HG03565 (cell line): ENCODE results near the gene ALOXE3.
A peak's percentile ranks its signal among the peaks of the same experiment; 100 is the strongest.

Experiments
- ATAC-seq: cut with Tn5 transposase; IDR thresholded peaks from one replicate; pipeline ENCODE4 v1.9.1; 2021; ENCODE audit warnings: mild to moderate bottlenecking, moderate library complexity; ENCODE audit not compliant: unreplicated experiment

The ALOXE3 gene

DNA sequence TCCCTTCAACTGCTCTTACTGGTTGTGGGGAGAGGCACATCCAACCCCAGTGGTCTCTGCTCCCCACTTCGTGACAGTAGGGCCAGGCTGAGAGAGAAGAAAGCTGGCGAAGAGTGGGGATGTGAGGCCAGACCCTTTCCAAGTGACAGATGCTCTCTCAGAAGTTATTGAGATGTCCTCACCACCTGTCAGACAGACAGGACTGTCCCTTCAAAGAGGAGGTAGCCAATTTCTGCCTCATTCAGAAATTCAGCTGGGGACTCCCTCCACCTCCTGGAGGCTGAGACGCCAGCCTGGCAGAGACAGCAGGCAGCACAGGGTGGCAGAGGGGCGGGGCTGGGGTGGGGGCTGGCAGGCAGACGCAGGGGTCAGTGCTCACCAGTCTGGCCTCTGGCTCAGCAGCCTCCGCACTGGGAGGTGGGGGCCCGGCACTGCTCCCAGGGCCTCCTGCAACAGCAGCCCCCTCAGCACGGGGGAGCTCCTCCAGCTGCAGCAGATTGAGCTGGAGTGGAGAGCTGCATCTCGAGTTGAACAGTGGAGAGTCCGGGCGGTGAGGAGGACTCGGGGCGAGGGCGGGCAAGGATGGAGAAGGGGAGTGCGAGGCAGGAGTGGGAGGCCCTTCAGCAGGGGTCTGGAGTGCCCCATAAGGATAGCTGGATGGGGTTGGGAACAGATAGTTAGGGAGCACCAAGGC is 24.7 kb upstream of the ALOXE3 start:
- no peak for ATAC-seq

DNA sequence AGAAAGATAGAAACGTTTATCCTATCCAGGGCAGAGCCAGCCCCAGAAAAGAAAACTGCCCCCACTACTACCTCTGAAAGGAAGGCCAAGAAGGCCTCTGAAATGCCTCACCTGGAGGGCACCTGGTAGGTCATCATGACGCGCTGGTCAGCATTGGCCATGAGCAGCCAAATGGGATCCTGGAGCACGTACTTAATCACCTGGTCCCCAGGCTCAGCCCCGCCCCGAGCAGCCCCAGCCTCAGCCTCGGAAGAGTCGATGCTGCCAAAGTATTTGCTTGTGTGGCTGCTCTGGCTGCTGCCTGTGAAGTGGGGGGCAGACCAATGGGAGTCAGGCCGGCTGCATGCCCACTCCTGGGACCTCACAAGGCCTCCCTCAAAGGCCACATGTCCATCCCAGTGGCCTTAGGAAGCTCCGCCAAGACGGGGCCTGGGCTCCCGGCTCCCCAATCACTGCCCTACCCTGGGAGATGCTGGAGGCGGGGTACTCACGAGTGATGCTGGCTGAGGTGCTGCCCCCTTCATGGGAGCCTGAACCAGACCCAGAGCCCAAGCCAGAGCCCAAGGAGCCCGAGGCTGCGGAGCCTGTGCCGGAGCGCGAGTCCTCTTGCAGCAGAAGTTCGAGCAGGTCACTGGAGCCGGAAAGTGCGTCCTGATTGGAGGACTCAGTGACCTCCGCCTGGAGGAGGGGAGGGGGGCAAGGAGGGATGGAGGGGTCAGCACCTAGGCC is 24.0 kb upstream of the ALOXE3 start:
- ATAC-seq, result no peak

DNA sequence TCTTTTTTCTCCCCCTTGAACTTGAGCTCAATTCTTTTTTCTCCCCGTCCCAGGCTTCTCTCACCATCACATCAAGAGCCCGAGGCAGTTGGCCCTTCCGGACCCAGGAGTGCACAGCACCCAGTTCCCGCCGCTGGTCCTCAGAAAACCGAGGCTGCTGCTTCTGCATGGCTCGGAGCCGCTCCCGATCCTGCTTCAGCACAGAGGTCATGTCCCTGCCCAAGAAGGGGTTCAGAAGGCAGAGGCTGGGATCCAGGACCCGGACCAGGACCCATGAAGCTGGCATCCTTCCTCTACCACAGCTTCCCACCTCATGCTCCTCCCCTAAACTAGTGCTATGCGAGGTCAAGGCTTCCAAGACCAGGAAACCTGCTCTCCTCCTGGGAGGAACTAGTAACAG is 23.4 kb upstream of the ALOXE3 start:
- ATAC-seq, result no peak

DNA sequence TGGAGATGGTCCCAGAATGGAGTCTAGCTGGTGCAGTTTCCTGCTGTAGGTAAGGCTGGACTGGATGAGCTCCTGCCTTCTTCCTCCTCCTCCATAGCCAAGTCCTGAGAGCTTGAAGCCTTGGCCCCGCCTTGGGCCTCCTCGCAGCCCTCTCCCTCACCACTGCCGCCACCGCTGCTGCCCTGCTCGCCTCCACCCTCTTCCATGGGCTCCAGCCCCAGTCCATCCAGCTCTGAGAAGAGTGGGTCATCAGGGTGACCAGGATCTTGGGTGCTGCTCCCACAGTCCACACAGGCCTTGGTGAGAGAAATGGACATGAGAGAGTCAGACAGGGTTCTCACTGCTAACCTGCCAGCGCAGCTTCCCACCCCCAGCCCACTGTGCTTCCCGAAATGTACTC is 22.7 kb upstream of the ALOXE3 start:
- no peak for ATAC-seq

DNA sequence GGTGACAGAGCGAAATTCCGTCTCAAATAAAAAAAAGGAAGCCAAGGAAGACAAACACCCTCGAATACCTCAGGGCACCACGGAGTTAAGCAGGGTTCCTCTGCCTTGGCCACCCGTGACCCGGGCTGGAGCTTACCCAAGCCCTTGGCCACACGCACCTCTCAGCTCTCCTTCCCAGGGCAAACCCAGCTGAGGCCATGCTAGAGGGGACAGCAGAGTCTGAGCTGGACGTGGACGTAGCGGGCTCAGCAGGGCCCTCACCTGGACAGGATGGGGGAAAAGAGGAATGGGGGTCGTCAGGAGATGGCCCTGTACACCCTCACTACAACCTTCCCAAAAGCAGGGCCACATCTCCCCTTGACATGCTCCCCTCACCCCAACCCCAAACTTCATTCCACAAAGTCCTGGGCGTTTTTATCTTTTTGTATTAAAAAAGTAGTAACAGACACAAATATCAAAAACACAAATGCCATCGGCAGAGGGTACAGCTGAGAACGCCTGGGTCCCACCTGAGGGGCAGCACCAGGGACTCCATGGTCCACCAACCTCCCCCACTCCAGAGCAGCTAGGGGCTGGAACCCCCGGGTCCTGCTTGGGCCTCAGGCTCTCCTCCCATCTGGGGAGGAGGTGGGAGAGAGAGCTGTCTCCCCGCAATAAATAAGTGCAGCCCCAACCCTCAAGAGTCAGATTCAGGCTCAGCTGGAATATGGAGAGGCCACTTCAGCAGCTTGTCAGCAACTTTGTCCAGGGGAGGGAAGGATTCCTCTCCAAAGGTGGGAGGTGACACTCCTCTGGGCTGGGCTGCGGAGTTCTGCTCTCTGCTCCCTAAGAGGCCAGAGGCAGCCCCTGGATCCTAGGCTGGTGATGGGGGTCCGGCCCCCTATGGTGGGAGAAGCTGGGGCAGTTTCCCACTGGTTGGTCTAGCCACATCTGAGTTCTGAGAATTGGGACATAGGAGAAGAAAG is 22.0 kb upstream of the ALOXE3 start:
- no peak for ATAC-seq

DNA sequence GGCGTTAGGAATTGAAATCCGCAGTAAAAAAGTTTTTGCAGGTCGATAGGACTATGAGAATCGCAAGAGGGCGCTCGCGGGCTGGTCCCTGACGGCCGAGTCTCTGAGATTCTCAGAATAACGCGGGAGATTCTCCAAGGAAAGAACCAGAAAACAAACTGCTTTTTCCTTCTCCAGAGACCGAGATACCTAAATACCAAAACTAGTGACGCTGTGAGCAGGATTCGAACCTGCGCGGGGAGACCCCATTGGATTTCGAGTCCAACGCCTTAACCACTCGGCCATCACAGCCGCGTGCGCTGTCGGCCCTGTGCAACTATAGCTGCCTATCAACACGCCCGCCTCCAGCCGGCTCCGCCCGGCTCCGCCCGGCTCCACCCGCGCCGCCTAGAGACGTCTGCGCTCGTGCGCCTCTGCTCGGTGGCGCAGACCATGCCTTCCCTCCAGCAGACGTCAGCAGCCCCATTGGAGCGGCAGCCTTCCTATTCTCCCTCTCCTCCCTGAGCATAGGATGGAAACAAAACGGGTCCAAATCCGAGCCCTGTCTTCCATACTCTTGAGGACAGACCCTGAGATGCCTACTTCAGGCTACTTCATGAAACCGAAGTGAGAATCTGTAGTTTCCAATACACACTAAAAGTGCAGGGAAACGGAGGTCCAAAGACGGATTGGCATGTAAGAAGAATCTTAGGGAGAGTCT is 20.5 kb upstream of the ALOXE3 start:
- peak; percentile 59 for ATAC-seq

DNA sequence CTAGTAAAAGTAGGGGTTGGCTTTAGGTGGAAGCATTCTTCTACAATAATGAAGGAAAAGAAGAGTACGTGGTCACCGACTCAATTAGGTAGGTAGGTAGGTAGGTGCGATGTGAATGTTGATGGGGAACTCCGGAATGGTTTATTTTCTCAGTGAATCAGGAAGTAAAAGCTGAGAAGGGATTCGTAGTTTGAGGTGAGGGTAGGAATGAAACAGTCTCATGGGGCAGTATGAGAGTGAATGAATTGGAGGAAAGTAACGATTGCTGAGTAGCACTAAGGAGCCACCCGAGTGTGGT is 20.0 kb upstream of the ALOXE3 start:
- ATAC-seq, result no peak

DNA sequence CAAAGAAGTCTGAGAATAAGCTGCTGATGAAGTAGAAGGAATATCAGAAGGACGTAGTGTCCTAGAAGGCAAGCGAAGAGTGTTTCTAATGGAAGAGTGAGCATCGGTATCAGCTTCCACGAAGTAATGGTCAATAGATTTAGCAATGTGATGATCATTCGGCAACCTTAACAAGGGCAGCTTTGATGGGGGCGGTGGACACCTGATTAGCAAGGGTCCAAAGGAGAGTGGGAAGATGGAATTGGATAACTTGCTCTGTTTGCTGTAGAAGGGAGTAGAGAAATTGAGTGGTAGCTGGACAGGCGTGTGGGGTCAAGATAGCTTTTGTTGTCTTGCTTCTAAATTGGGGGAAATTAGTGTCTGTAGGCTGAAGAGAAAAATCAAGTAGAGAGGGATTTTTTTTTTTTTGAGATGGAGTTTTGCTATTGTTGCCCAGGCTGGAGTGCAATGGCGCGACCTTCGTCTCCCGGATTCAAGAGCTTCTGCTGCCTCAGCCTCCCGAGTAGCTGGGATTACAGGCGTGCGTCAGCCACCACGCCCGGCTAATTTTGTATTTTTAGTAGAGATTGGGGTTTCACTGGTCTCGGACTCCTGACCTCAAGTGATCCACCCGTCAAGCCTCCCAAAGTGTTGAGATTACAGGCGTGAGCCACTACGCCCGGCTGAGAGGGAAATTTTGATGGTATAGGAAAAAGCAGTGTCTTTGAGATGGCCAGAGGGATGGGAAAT is 19.5 kb upstream of the ALOXE3 start:
- ATAC-seq, result no peak

DNA sequence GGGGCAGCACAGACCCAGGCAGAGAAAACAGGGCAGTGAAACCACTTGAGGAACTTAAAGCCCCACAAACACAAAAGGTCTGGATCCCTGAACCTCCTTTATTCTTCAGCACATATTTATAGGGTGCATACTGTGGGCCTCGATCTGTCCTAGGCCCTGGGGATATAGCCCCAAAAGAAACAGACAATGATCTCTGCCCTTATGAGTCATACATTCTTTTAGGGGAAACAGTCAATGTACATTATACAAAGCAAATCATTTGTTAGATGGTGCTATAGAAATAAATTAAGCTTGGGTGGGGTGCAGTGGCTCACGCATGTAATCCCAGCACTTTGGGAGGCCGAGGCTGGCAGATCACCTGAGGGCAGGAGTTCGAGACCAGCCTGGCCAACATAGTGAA is 15.6 kb upstream of the ALOXE3 start:
- no peak for ATAC-seq

DNA sequence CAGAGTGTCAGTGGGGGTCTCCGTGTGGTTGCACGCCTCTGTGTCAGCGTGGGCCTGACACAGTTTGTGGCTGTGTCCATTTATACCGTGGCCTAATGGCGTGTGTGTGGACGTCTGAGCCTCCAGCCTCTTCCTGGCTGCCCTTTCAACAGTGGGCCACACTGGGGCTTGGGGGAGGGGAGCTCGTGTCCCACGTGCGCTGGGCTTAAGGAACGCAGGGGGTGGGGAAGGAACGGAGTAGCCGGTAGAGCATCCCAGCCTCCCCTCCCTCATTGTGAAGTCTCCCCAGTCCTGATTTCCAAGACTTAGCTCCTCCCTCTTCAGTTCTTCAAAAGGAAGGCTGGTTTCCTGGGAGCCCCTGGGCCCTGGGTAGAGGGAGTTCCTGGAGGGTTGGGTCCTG is 15.1 kb upstream of the ALOXE3 start:
- ATAC-seq, result no peak

DNA sequence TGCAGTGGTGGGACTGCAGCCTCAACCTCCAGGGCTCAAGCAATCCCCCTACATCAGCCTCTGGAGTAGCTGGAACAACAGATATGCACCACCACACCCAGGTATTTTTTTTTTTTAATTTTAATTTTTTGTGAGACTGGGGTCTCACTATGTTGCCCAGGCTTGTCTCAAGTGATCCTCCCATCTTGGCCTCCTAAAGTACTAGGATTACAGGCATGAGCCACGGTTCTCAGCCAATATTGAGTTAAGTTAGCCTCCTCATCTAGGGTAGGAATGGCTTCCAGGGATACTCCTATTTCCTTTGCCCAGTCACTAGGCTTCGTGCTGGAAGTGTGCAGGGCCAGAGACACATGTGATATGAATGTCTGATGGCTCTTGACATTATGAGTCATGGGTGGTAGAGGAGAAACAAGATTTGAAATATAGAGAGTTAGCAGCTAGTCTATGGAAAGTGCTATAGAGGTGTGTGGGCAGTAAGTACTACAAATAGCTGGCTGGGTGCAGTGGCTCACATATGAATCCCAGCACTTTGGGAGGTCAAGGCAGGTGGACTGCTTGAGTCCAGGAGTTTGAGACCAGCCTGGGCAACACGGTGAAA is 13.6 kb upstream of the ALOXE3 start:
- ATAC-seq, result no peak

DNA sequence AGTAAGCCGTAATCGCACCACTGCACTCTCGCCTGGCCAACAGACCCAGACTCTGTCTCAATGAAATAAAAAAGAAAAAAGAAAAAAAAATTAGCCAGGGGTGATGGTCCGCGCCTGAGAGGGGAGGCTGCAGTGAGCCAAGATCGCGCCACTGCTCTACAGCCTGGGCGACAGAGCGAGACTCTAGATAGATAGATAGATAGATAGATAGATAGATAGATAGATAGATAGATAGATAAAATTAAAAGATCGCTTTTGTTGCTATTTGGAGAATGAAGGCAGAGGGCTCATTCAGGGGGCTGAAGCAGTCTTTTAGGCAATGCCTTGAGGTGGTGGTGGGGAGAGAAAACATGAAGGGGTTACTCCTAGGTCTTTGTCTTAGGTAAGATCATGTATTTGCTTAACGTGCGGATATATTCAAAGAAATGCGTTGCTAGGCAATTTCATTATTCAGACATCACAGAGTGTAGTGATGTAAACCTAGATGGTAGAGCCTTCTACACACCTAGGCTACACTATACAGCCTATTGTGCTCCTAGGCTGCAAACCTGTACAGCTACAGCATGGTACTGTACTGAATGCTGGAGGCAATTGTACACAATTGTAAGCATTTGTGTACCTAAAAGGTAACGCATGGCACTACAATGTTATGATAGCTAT is 9.9 kb upstream of the ALOXE3 start:
- ATAC-seq, result no peak

DNA sequence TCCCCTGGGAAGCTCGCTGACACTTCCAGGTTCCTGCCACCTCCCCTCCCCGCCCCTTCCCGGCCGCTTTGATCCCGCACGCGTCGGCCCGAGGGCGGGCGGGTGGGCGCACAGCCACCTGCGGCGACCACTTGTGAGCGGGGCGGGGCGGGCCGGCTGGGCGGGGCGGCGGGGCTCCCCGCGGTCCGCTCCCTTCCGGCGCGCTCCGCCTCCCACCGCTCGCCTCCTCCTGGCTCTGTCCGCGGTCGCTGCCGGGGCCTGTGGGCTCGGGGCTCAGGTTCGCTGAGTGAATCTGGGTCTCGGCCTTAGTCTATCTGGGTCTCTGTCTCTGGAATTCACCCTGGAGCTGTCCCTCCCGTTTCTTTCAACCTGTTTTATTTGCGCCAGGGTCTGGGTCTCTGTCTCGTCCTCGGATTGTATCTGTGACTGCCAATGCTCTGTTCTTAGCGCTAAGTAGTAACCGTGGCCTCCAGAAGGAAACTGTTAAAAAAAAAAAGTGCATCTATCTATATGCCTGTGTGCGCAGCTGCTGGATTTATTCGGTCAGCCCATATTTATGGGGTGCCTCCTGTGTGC is 8.3 kb upstream of the ALOXE3 start:
- ATAC-seq, result no peak

DNA sequence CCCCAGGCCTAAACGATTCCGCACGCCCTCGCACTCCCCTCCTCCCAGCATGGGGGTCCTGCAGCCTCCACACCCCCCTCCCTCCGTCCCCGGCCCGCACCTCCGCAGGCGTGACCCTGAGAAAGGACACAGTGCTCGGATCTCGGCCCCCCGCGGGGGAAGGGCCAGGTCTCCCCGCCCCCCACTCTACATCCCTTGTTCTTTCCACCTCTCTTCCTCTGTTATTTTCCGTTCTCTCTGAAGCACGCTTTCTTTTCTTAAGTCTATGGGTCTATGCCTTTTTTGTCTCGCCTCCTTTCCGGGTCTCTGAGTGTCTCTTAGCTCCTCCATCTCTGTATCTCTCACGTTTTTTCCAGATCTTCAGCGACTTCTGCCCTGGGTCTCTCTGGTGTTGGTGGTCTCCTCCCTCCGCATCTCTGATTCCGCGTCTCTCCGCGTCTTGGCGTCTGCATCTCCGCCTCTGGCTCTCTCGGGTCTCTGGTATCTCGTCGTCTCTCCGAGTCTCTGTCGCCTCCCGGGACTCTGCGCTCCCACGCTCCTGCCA is 7.7 kb upstream of the ALOXE3 start:
- no peak for ATAC-seq

DNA sequence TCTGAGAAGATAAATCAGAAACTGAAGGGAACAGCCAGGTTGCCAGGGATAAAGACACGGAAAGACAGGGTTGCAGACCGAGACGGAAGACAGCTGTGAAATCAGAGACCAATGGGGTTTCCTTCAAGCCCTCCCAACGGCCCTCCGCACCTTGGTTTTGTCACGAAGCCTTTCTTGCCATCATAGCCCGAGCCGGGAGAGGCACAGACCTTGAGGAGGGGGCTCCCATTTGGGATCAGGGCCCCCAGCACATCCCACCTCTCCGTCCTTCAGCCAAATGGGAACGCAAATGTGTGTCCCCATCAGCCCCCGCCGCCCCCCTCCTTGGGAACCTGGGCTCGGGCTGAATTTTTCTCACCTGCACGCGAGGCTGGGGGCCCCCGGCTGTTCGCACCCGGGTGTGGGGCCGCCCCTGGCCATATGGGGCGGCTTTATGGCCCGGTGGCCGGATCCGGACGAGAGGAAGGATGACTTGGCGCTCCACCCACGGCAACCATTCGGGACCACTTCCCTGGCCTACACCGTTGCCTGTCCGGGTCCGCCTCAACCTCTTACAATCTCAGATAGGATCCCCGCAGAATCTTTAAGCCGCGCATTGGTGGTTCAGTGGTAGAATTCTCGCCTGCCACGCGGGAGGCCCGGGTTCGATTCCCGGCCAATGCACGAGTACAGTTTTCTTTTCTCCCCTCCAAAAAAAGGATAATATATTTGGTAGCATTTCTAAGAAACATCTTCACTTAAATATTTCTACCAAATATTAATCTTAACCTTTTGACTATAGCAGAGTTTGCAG is 7.0 kb upstream of the ALOXE3 start:
- ATAC-seq, result no peak

DNA sequence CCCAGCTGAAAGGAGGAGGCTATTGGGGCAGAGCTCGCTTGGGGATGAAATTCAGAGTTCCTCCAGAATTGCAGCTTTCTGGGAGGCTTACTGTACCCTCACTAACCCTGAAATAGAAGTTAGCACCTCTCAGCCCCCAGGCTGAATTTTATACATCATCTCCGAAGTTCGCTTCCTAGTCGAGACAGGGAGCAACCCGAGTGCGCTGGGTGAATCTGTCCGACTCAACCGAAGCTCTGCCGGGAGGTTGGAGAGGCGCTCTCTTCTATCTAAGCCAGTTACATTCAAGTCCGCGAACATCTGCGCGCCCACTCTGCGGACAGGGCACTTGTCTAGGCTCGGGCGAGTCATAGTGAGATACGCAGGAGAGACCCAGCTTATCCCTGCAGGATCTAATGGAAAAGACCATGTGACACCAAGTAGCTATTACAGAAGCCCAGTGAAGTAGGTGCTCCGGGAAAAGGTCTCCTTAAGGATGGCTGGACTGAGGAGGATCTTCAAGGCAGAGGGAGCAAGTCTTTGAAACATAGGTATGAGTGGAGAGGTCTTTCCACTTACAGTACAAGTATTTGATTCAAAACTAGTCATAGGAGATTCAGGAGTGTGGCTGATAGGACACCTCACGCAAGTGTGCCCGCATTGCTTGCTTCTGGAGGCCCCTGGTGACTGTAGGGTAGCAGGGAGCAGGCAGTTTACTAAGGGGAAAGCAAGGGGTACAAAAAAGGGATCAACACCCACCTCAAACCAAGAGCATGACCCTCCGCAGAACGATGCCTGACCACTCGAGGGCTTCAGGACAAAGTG is 6.2 kb upstream of the ALOXE3 start:
- no peak for ATAC-seq

DNA sequence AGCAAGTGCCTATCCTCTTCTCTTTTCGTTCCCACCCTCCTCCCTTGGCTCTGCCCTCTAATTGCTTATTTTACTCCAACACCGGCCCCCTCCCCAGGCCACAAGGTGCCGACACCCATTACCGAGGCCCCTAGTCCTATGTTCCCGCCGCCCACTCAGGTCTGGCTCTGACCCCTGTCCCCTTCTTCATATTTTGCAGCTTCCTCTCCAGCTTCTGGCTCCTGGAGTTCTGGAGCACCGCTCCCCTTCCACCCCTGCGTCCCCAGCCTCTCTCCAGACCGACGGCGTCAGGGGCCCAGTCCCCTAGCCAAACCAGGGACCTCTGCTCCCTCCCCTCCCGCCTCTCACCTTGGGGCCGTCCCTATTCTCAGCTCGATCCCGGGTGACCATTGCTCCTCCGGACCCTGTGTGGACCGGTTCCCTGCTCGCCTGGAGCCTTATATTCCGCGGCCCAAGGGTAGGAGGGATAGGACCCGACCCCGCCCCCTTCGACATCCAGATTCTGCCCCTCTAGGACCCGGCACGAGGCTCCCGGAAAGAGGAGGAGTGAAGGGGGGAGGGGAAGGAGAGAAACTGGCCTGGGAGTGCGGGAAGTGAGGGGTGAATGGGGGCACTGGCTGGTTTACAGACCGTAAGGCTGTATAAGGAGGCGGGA is 5.5 kb upstream of the ALOXE3 start, which contains the start of gene HES7:
Gene HES7, minus strand, starts transcription at position 412 of the 655 bp plus-strand sequence. Its CDS starts 22 bp downstream, at position 390.
- ATAC-seq, result no peak
